NT2/D1 (cell line): ENCODE results near the gene ASAP3.

ENCODE experiments used
- DNase-seq: peaks from one replicate; pipeline ENCODE4 v3.0.0-alpha.2; 2011; ENCODE audit warnings: low read depth, low spot score
- H3K27me3 ChIP-seq: 2 replicates; pipeline ENCODE4 v1.6.0; 2011; ENCODE audit warnings: mild to moderate bottlenecking; ENCODE audit not compliant: insufficient read length, insufficient read depth
- H3K36me3 ChIP-seq: 2 replicates; pipeline ENCODE4 v1.6.1; 2011; ENCODE audit warnings: mild to moderate bottlenecking, low read length, mixed read lengths; ENCODE audit not compliant: insufficient read depth, insufficient read length
- H3K4me1 ChIP-seq: 2 replicates; pipeline ENCODE4 v1.5.1; 2011; ENCODE audit not compliant: insufficient read depth, insufficient read length
- H3K4me3 ChIP-seq: 2 replicates; pipeline ENCODE4 v1.5.1; 2011; ENCODE audit warnings: low read depth; ENCODE audit not compliant: insufficient read length
- H3K9ac ChIP-seq: 2 replicates; pipeline ENCODE4 v1.6.0; 2011; ENCODE audit warnings: low read depth; ENCODE audit not compliant: insufficient read length
- H3K9me3 ChIP-seq: 2 replicates; pipeline ENCODE4 v1.5.1; 2011; ENCODE audit warnings: mild to moderate bottlenecking, low read length; ENCODE audit not compliant: insufficient read depth
- SUZ12 ChIP-seq: IDR thresholded peaks from 2 replicates; pipeline ENCODE4 v1.6.1; 2011; ENCODE audit not compliant: insufficient read length, insufficient read depth; ENCODE audit errors: extremely low read depth
- YY1 ChIP-seq: IDR thresholded peaks from 2 replicates; pipeline ENCODE4 v1.6.1; 2011; ENCODE audit not compliant: insufficient read length, insufficient read depth
- ZNF274 ChIP-seq: IDR thresholded peaks from 2 replicates; pipeline ENCODE4 v1.6.1; 2011; ENCODE audit warnings: mild to moderate bottlenecking, low read depth, low read length

The ASAP3 gene

DNA sequence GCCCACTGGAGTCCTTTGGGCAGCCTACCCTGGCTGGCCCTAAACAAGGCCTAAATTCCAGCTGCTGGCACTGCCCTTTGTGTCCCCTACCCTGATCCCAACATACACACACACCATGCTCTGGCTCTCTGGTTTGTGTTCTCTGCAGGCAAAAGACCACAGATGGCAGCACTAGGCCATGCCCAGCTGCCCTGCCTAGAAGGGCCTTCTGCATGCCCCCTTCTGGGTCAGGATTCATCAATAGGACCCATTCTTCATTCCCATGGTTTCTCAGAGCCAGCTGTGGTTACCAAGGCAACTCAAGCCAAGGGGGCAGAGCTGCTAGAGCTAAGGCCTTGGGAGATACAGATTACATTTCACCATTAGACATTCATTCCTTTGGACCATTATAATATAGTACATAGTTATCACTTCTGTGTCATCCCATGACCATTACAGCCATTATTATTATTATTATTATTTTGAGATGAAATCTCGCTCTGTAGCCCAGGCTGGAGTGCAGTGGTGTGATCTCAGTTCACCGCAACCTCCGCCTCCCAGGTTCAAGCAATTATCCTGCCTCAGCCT is 17.5 kb downstream of the ASAP3 start:
- no peak overlapping the region for H3K9ac ChIP-seq
- TF ChIP-seq YY1 (no peak), SUZ12 (no peak), ZNF274 (no peak)
- DNase-seq = no peak
- no peaks in the 10 kb centered on the region for H3K36me3 ChIP-seq
- no peaks in the 10 kb centered on the region for H3K9me3 ChIP-seq
- H3K27me3 ChIP-seq = no peaks in the 10 kb centered on the region
- no peaks in the 10 kb centered on the region for H3K4me1 ChIP-seq
- H3K4me3 ChIP-seq = no peak overlapping the region

DNA sequence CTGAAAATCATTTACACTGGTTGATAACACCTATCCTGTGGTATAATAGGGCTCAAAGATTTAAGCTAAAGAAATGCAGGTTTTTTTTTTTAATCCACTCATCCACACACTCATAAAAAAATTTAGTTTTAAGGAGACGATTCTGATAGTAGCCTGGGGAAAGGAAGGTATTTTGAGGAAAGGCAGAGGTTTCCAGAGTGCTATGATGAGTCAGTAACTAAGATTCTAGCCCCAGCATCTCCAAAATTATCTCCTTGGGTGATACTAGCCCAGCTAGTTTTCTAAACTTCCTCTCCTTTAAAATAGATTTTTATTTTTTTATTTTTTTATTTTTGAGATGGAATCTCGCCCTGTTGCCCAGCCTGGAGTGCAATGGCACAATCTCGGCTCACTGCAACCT is 20.7 kb downstream of the ASAP3 start:
- no peak for TF ChIP-seq YY1
- no peak for TF ChIP-seq SUZ12
- TF ChIP-seq ZNF274 = no peak
- Histone ChIP-seq H3K4me3 (no peak overlapping the region), H3K27me3 (no peaks in the 10 kb centered on the region), H3K36me3 (peaks cover 5% of the 10 kb centered on the region), H3K9ac (no peak overlapping the region), H3K9me3 (no peaks in the 10 kb centered on the region), H3K4me1 (no peaks in the 10 kb centered on the region)
- no peak for DNase-seq

- Histone ChIP-seq H3K4me1 (no peaks in the 10 kb centered on the region), H3K9ac (no peak overlapping the region), H3K36me3 (peaks cover 6% of the 10 kb centered on the region), H3K9me3 (no peaks in the 10 kb centered on the region), H3K4me3 (no peak overlapping the region), H3K27me3 (no peaks in the 10 kb centered on the region)
- TF ChIP-seq YY1 = no peak
- no peak for TF ChIP-seq ZNF274
- TF ChIP-seq SUZ12 = no peak
- DNase-seq = no peak
Measured at GRCh38 chr1:23462766-23463165, 21.2 kb downstream of the ASAP3 start.

- Histone ChIP-seq H3K36me3 (peaks cover 15% of the 10 kb centered on the region), H3K27me3 (no peaks in the 10 kb centered on the region), H3K9ac (no peak overlapping the region), H3K9me3 (no peaks in the 10 kb centered on the region), H3K4me3 (no peak overlapping the region), H3K4me1 (no peaks in the 10 kb centered on the region)
- TF ChIP-seq ZNF274 = no peak
- TF ChIP-seq YY1 = no peak
- no peak for TF ChIP-seq SUZ12
- no peak for DNase-seq
Measured at GRCh38 chr1:23461050-23461449, 22.9 kb downstream of the ASAP3 start.

GRCh38 chr1:23460519-23460918 is 23.5 kb downstream of the ASAP3 start:
- DNase-seq = no peak
- H3K27me3 ChIP-seq = no peaks in the 10 kb centered on the region
- H3K4me3 ChIP-seq = no peak overlapping the region
- H3K9ac ChIP-seq = no peak overlapping the region
- no peaks in the 10 kb centered on the region for H3K4me1 ChIP-seq
- no peaks in the 10 kb centered on the region for H3K9me3 ChIP-seq
- TF ChIP-seq ZNF274 (no peak), YY1 (no peak), SUZ12 (no peak)
- H3K36me3 ChIP-seq = peaks cover 20% of the 10 kb centered on the region

GRCh38 chr1:23459338-23459757 is 24.6 kb downstream of the ASAP3 start:
- Histone ChIP-seq H3K9me3 (no peaks in the 10 kb centered on the region), H3K27me3 (no peaks in the 10 kb centered on the region), H3K4me3 (no peak overlapping the region), H3K36me3 (peaks cover 32% of the 10 kb centered on the region), H3K4me1 (no peaks in the 10 kb centered on the region), H3K9ac (no peak overlapping the region)
- no peak for DNase-seq
- TF ChIP-seq SUZ12 (no peak), YY1 (no peak), ZNF274 (no peak)

DNA sequence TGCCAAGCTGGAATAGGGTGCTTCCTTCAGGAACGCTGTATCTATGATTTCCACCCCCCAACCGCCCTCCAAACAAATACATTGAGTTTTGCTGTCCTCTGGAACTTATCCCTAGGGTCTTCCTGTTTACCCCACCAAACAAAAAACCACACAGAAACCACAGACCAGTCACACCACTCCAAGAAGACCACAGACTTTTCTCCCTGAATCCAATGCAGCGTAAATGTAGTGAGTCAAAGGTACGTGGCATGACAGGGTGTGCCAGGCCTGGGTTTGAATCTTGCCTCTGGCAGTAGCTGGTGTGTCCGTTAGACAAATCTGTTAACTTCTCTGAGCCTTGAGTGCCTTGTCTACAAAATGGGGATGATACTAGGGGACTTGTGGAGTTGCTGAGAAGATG is 27.8 kb downstream of the ASAP3 start:
- Histone ChIP-seq H3K4me1 (no peaks in the 10 kb centered on the region), H3K9ac (no peak overlapping the region), H3K27me3 (no peaks in the 10 kb centered on the region), H3K4me3 (no peak overlapping the region), H3K36me3 (peaks cover 58% of the 10 kb centered on the region), H3K9me3 (no peaks in the 10 kb centered on the region)
- DNase-seq = no peak
- no peak for TF ChIP-seq SUZ12
- TF ChIP-seq ZNF274 = no peak
